K562 (cell line): Measurements from ENCODE around the gene HDAC1. TPM values are rescaled to one million over a fixed set of nuclear protein-coding genes. Genes with fewer than 3 reads are reported as not detected.
A peak's percentile ranks its signal among the peaks of the same experiment; 100 is the strongest.

Experiments
- ATAC-seq: fragments of 200-7000 bp; cut with Tn5 transposase; 3 replicates; pipeline ENCODE4 v1.9.1; 2020; ENCODE audit warnings: moderate library complexity
- BruUV-seq: library from RNA; stranded (reverse); fragments of 400-500 nt; replicated peaks from 2 replicates; lab custom pipeline; 2021; lab: Mats Ljungman, UMichigan
- CTCF ChIA-PET: fragments of 300-600 bp; formaldehyde crosslinking; extraction: SDS; loops from one replicate; lab custom pipeline; 2021; ENCODE audit warnings: low intra/inter-chr PET ratio; lab: Yijun Ruan, JAX
- POLR2A ChIA-PET: fragments of 300-600, 350-650 bp; sonication (Branson Sonifier 250); formaldehyde crosslinking; extraction: SDS; loops from one replicate; lab custom pipeline; 2021; ENCODE audit warnings: antibody characterized with exemption, inconsistent platforms; lab: Yijun Ruan, JAX
- DNase-seq, 4 experiments: peaks; one replicate each; pipeline versions ENCODE4 v3.0.0 to v3.0.0-alpha.2; 2011 to 2018; ENCODE audit warnings: low spot score in 3 of 4, mixed read lengths in 3 of 4; ENCODE audit errors: extremely low read depth in 1 of 4
- FAIRE-seq: peaks from 2 replicates; lab custom pipeline; 2011; peaks lifted over from hg19 to GRCh38; lab: Jason Lieb, UNC
- H2AFZ ChIP-seq: 2 replicates; pipeline ENCODE4 v1.6.0; 2011; ENCODE audit warnings: low read depth, low read length, control low read depth, inconsistent platforms
- H3K27ac ChIP-seq: fragments of 200-600 bp; 3 replicates; pipeline ENCODE4 v1.8.0; 2011; ENCODE audit warnings: low read depth, mild to moderate bottlenecking, control low read depth, inconsistent platforms, low read length, moderate library complexity, mixed read lengths; ENCODE audit errors: extremely low read depth
- H3K27me3 ChIP-seq, 2 experiments: fragments of 300-600 bp in 1 of 2; 2 replicates in 1 of 2; 3 replicates in 1 of 2; pipeline versions ENCODE4 v1.6.0 to v1.8.0; 2011; ENCODE audit warnings: inconsistent platforms in 2 of 2, low read length in 2 of 2, mild to moderate bottlenecking in 1 of 2, mixed read lengths in 1 of 2, moderate library complexity in 1 of 2; ENCODE audit not compliant: control insufficient read depth in 2 of 2, insufficient read depth in 2 of 2
- H3K36me3 ChIP-seq: fragments of 300-600 bp; 3 replicates; pipeline ENCODE4 v1.8.0; 2011; ENCODE audit warnings: mild to moderate bottlenecking, low read length, inconsistent platforms; ENCODE audit not compliant: control insufficient read depth, insufficient read depth
- H3K4me1 ChIP-seq, 2 experiments: fragments of 200-600 bp in 1 of 2; replicated peaks in 1 of 2; 2 replicates in 1 of 2; 3 replicates in 1 of 2; pipeline versions ENCODE4 v1.5.1 to v1.8.0; 2011; ENCODE audit warnings: inconsistent platforms in 2 of 2, low read length in 2 of 2, mild to moderate bottlenecking in 1 of 2, mixed read lengths in 1 of 2, moderate library complexity in 1 of 2; ENCODE audit not compliant: control insufficient read depth in 2 of 2, insufficient read depth in 2 of 2
- H3K4me2 ChIP-seq: 2 replicates; pipeline ENCODE4 v1.6.1; 2011; ENCODE audit warnings: low read length, control low read depth, inconsistent platforms, mixed read lengths; ENCODE audit not compliant: insufficient read depth
- H3K4me3 ChIP-seq: fragments of 200-600 bp; sonication (generic), shearing (Covaris generic); 2 replicates; pipeline ENCODE4 v1.5.1; 2016; ENCODE audit warnings: control low read depth, inconsistent platforms
- H3K79me2 ChIP-seq: fragments of 200-600 bp; 3 replicates; pipeline ENCODE4 v1.8.0; 2011; ENCODE audit warnings: low read length, inconsistent platforms; ENCODE audit not compliant: control insufficient read depth, insufficient read depth
- H3K9ac ChIP-seq, 2 experiments: 2 replicates each; pipeline versions ENCODE4 v1.6.0 to v1.6.1; 2011; ENCODE audit warnings: low read depth in 2 of 2, low read length in 2 of 2, control low read depth in 1 of 2, inconsistent platforms in 1 of 2, mild to moderate bottlenecking in 1 of 2, mixed read lengths in 1 of 2; ENCODE audit not compliant: insufficient read depth in 1 of 2
- H3K9me1 ChIP-seq: one replicate; pipeline ENCODE4 v1.6.0; 2011; ENCODE audit warnings: inconsistent platforms, mild to moderate bottlenecking, low read length, moderate library complexity; ENCODE audit not compliant: control insufficient read depth, insufficient read depth
- H3K9me3 ChIP-seq: replicated peaks from 2 replicates; pipeline ENCODE4 v1.5.1; 2011; ENCODE audit warnings: low read depth, low read length, inconsistent platforms; ENCODE audit not compliant: control insufficient read depth, insufficient read depth
- H4K20me1 ChIP-seq: replicated peaks from 2 replicates; pipeline ENCODE4 v1.6.1; 2011; ENCODE audit warnings: low read length, inconsistent platforms, mixed read lengths; ENCODE audit not compliant: control insufficient read depth, insufficient read depth
- ADNP ChIP-seq: fragments of 200-800 bp; sonication (Bioruptor generic); IDR thresholded peaks from 2 replicates; pipeline ENCODE4 v1.6.1; 2016; ENCODE audit warnings: missing genetic modification characterization, missing compliant biosample characterization
- BCOR ChIP-seq: fragments of 450-650 bp; IDR thresholded peaks from 2 replicates; pipeline ENCODE4 v1.6.1; 2016
- CBX1 ChIP-seq: sonication (generic); IDR thresholded peaks from 2 replicates; pipeline ENCODE4 v1.6.1; 2016; ENCODE audit warnings: antibody characterized with exemption, low read depth, mild to moderate bottlenecking
- HDAC2 ChIP-seq: fragments of 450-650 bp; IDR thresholded peaks from 2 replicates; pipeline ENCODE4 v1.6.1; 2016; ENCODE audit warnings: mild to moderate bottlenecking
- HDGF ChIP-seq: fragments of 450-650 bp; IDR thresholded peaks from 2 replicates; pipeline ENCODE4 v1.6.1; 2016
- KDM1A ChIP-seq, 2 experiments: fragments of 450-650 bp; IDR thresholded peaks; 2 replicates each; pipeline ENCODE4 v1.6.1; 2016; ENCODE audit warnings: mild to moderate bottlenecking in 2 of 2
- MAX ChIP-seq: sonication (generic); formaldehyde crosslinking; IDR thresholded peaks from 2 replicates; pipeline ENCODE4 v1.9.0; 2022; ENCODE audit warnings: mild to moderate bottlenecking, missing genetic modification reagents
- RBM25 ChIP-seq: fragments of 200-400 bp; formaldehyde crosslinking; IDR thresholded peaks from 2 replicates; pipeline ENCODE4 v1.6.1; 2018; ENCODE audit warnings: low read length, low read depth, moderate library complexity; ENCODE audit not compliant: severe bottlenecking
- ZNF583 ChIP-seq: fragments of 250-450 bp; sonication (Bioruptor Pico); IDR thresholded peaks from 2 replicates; pipeline ENCODE4 v1.4.0; 2020
- WGBS: fragments of 100-300 bp; shearing (Covaris generic); methylation state at CpG from one replicate; pipeline ENCODE4 v1.1.6; 2016; ENCODE audit warnings: low coverage, mixed read lengths; ENCODE audit not compliant: insufficient coverage; ENCODE audit errors: missing lambda C conversion rate; 5-methylcytosine and 5-hydroxymethylcytosine counted together
- in situ Hi-C: fragments of 300-500 bp; cut with MboI; formaldehyde crosslinking; loops from 4 replicates; pipeline ENCODE4 v1.15.0; 2018; ENCODE audit warnings: inconsistent platforms, mixed read lengths
- intact Hi-C: fragments of 100-400 bp; cut with micrococcal nuclease; formaldehyde crosslinking; loops from 2 replicates; pipeline ENCODE4 v1.14.2; 2022
- polyA plus RNA-seq, 8 experiments: library from polyadenylated mRNA; depleted of rRNA in 4 of 8; stranded (reverse) in 5 of 8; unstranded in 3 of 8; fragments of >200 nt; fragmentation: Nextera tagmentation in 2 of 8; fragmentation: Illumina TruSeq in 1 of 8; extraction: Ambion mirVana in 2 of 8; extraction: Trizol in 1 of 8; gene quantifications; 2 replicates each; pipeline versions ENCODE4 v1.2.1 to v1.2.3, GENCODE V29; 2011 to 2014; ENCODE audit warnings: inconsistent platforms in 1 of 8, missing spikeins in 1 of 8
- total RNA-seq, 7 experiments: library from RNA; depleted of rRNA in 6 of 7; stranded (reverse); fragments of >200 nt in 6 of 7; fragmentation: Illumina TruSeq in 2 of 7; extraction: Trizol in 2 of 7; gene quantifications; 2 replicates each; pipeline versions ENCODE4 v1.2.1 to v1.2.3, GENCODE V29; 2011 to 2021; ENCODE audit warnings: low replicate concordance in 1 of 7

The HDAC1 gene
- total and polyA plus RNA-seq, 9 of the 15 experiments (the other 6 are each of a cell fraction or from before 2014, with no cell fraction given) = 169 to 384 (median 193) TPM

GRCh38 chr1:32255072-32256071 lies 36.5 kb upstream of the HDAC1 start:
- H3K4me2 ChIP-seq = no peak overlapping the region
- DNase-seq (no peak), FAIRE-seq (no peak), ATAC-seq (no peak)
- H3K36me3 ChIP-seq = no peaks in the 10 kb centered on the region
- no peaks in the 10 kb centered on the region for H3K9me3 ChIP-seq
- ChIA-PET CTCF (no interaction called here), POLR2A (interaction anchor here (0.7 to 2.2 kb wide), 4 partner anchors 8 to 102 kb away, joined by 3 to 9 read pairs (median 3); partner anchors contain the start of gene FAM167B)
- H3K9me1 ChIP-seq = no peaks in the 10 kb centered on the region
- no peaks in the 10 kb centered on the region for H3K79me2 ChIP-seq
- H3K4me1 ChIP-seq = peaks cover 13 to 18% of the 10 kb centered on the region in 2 experiments; a peak in 4 of 5 replicates
- intact Hi-C loops = no loop called here
- 56% methylated on average over 10 of the region's 10 CpGs for WGBS
- BruUV-seq = no TSS peak
- H4K20me1 ChIP-seq = no peaks in the 10 kb centered on the region
- TF ChIP-seq BCOR (peak; percentile 92), CBX1 (0 out of 2 replicates have a peak, but pooled peaks have one; percentile 31), HDGF (no peak), ADNP (peak; percentile 89), KDM1A (IDR thresholded peaks at IDR 0.05) (peak; percentile 47 to 71), ZNF583 (CRISPR knock-in tag) (no peak), MAX (CRISPR knock-in tag) (no peak), RBM25 (peak; percentile 91), HDAC2 (peak; percentile 46; the same call in 1 of the 2 replicates)
- H3K27ac ChIP-seq = no peak overlapping the region
- no peaks in the 10 kb centered on the region for H3K27me3 ChIP-seq
- in situ Hi-C loops = no loop called here
- H3K4me3 ChIP-seq = no peak overlapping the region
- H3K9ac ChIP-seq = no peak overlapping the region
- no peak overlapping the region; the same call in 1 of the 2 replicates for H2AFZ ChIP-seq
